IPS DF 4.7 (cell line): ENCODE results near the gene GOSR1.
"Not testable (repeated sequence)": the region's sequence is repeated elsewhere in the genome, so short reads cannot be mapped to it uniquely, and the experiment has no call there.

Experiments
- DNase-seq: peaks from one replicate; pipeline ENCODE4 v3.0.0-alpha.2; 2013; ENCODE audit warnings: low spot score; ENCODE audit errors: extremely low read depth

The GOSR1 gene

DNA sequence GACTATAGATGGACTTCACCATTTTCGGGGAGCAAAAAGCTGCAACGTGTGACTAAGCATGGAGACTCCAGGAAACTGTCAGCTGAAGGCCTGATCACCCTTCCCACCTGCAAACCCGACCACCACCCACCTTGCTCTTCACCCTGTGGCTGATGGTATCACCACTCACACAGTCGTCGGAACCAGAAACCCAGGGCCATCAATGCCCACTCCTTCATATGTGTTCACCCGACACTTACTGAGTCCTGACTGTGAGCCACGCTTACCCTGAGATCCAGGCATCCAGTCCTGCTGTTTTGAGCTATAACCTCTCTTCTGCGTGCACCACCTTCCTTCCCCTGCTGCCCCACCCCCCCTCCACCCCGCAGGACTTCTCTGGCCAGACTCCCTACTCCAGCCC, 97.1 kb downstream of the GOSR1 start:
- not testable (repeated sequence) for DNase-seq

DNA sequence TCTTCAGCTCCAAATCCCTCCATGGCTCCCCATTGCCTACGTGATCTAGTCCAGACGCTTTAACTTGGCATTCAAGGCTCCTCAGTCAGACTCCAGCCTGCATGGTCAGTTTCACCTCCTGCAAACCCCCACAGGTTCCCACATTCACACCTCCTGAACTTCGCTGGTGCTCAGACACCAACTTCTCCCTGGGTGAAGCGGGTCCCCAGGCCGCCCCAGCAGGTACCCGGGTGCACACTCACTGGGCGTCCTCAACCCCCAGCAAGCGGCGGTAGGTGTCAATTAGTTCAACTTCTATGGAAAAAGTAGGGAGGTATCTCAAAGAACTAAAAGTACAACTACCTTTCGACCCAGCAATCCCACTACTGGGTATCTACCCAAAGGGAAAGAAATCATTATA, 97.6 kb downstream of the GOSR1 start:
- not testable (repeated sequence) for DNase-seq

DNA sequence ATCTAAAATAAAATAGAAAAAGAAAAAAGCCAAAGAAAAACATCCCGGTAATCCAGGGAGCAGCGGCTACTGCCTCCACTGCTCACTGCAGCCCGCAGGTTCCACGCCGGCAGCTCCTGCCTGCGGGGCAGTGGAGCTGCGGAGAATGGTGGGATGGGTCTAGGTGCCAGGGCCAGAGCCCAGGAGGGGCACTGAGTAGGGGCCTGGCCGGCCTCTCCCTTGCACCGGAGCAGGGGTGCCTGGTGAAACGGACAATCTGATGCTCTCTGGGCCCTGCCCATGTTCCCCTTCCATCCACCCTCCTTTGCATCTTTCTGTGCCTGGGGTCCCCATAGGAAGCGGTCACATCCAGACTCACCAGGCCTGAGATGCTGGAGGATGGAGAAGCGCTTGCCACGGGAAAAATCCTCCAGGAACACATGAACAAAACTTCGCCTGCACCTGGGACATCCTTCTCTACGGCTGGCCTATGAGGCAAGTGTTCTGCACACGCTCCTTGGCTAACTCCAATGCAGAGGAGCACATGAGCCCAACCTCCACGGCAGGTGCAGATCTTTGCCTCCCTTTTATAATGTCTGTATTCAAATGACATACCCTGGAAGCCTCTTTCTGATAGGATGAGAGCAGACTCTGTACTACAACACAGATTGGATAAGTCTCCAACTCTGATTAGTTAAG, 98.6 kb downstream of the GOSR1 start:
- not testable (repeated sequence) for DNase-seq

DNA sequence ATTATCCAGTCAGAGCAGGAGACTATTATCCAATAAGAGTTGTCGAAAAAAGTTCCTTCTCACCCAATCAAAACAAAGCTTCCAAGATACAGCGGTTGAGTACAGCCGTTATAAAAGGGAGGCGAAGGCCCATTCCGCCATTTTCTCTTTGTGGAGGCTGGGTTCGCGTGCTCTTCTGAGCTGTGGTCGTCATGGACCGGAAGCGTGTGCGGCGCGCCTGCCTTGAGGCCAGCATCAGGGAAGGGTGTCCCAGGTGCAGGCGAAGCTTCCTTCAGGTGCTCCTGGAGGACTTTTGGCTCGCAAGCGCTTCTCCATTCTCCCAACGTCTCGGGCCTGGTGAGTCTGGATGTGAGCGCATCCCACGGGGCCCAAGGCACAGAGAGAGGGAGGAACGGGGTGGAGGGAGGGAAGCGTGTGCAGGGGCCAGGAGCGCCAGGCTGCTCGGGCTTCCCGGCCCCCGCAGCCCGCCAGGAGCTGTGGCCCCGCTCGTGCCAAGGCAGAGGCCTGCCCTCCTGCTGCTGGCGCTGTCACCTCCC, 99.2 kb downstream of the GOSR1 start:
- DNase-seq = no peak
